Fibroblast of lung (primary cell): ENCODE data around the gene EIF5.

Experiments used
- EZH2 ChIP-seq: IDR thresholded peaks from 2 replicates; pipeline ENCODE4 v1.5.1; 2012; ENCODE audit warnings: low read length, control low read depth, mild to moderate bottlenecking; ENCODE audit errors: missing control alignments
- TF ChIP-seq, protein P1 (sequence below), 2 donors: IDR thresholded peaks in 1 of 2; conservative IDR thresholded peaks in 1 of 2; 1 replicate in 1 of 2; 2 replicates in 1 of 2; pipeline ENCODE4 v1.5.1; 2011 to 2012; ENCODE audit warnings: low read length in 2 of 2, control low read depth in 1 of 2, inconsistent platforms in 1 of 2, low read depth in 1 of 2, mild to moderate bottlenecking in 1 of 2

DNA sequence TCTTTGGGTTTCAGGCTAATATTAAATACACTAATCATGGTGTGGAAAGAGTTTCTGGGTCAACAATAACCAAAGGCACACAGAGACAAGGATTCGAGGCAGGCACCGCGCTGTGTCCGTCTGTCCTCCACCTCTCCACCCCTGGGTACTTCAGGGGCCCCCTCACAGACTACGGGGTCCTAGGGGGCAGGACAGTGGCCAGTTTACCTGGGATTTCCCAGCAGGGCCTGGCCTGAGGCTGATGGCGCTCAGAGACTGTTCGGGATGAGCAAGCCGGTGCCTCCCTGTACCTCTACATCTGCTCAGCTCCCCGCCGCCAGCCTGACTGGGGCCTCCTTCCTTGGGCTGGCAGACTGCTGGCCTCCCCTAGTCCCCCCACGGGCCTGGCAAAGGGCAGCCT, 18.1 kb upstream of the EIF5 start:
- TF ChIP-seq, protein P1, sequence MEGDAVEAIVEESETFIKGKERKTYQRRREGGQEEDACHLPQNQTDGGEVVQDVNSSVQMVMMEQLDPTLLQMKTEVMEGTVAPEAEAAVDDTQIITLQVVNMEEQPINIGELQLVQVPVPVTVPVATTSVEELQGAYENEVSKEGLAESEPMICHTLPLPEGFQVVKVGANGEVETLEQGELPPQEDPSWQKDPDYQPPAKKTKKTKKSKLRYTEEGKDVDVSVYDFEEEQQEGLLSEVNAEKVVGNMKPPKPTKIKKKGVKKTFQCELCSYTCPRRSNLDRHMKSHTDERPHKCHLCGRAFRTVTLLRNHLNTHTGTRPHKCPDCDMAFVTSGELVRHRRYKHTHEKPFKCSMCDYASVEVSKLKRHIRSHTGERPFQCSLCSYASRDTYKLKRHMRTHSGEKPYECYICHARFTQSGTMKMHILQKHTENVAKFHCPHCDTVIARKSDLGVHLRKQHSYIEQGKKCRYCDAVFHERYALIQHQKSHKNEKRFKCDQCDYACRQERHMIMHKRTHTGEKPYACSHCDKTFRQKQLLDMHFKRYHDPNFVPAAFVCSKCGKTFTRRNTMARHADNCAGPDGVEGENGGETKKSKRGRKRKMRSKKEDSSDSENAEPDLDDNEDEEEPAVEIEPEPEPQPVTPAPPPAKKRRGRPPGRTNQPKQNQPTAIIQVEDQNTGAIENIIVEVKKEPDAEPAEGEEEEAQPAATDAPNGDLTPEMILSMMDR (conservative IDR thresholded peaks at IDR 0.05 in 1 of 2, IDR thresholded peaks at IDR 0.05 in 1 of 2; ENCODE audit: low read depth in 1 of 2, low read length in 2 of 2), result no peak
- TF ChIP-seq EZH2, result no peak
